ENCODE data around the gene STK40. TPM values are rescaled to one million over a fixed set of nuclear protein-coding genes. Genes with fewer than 3 reads are reported as not detected.

The STK40 gene
- total and polyA plus RNA-seq, 9 of the 15 experiments (the other 6 are each of a cell fraction or from before 2014, with no cell fraction given) = 0.69 to 94.3 (median 39.1) TPM

GRCh38 chr1:36393686-36394085 lies 8.0 kb upstream of the STK40 start:
- intact Hi-C loops (cut with micrococcal nuclease) (no loop called here), in situ Hi-C loops (cut with MboI) (no loop called here)
- peaks cover 51% of the 10 kb centered on the region for H3K36me3 ChIP-seq (ENCODE audit: control insufficient read depth, insufficient read depth, low read length)
- CTCF ChIA-PET (ENCODE audit: low intra/inter-chr PET ratio) = no interaction called here
- H3K4me1 ChIP-seq (replicated peaks in 1 of 2; ENCODE audit: control insufficient read depth in 2 of 2, insufficient read depth in 2 of 2, low read length in 2 of 2) = peaks cover 10 to 21% of the 10 kb centered on the region in 2 experiments
- DNase-seq (ENCODE audit: extremely low read depth in 1 of 4, low spot score in 3 of 4) (no peak), ATAC-seq (no peak), FAIRE-seq (no peak)
- no peaks in the 10 kb centered on the region for H3K9me1 ChIP-seq (ENCODE audit: control insufficient read depth, insufficient read depth, low read length)
- POLR2A ChIA-PET = interaction anchor here (10.6 kb wide), 1 partner anchor 8 kb away, joined by 315 read pairs; the partner anchor contains the start of gene STK40
- TF ChIP-seq POLR2G (IDR thresholded peaks at IDR 0.05; ENCODE audit: low read depth, low read length) = peak; percentile 25; the same call in 1 of the 2 replicates
- TF ChIP-seq FOXO4 (CRISPR knock-in tag; IDR thresholded peaks at IDR 0.05) = no peak
- TF ChIP-seq, protein P1, sequence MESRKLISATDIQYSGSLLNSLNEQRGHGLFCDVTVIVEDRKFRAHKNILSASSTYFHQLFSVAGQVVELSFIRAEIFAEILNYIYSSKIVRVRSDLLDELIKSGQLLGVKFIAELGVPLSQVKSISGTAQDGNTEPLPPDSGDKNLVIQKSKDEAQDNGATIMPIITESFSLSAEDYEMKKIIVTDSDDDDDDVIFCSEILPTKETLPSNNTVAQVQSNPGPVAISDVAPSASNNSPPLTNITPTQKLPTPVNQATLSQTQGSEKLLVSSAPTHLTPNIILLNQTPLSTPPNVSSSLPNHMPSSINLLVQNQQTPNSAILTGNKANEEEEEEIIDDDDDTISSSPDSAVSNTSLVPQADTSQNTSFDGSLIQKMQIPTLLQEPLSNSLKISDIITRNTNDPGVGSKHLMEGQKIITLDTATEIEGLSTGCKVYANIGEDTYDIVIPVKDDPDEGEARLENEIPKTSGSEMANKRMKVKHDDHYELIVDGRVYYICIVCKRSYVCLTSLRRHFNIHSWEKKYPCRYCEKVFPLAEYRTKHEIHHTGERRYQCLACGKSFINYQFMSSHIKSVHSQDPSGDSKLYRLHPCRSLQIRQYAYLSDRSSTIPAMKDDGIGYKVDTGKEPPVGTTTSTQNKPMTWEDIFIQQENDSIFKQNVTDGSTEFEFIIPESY (CRISPR knock-in tag; IDR thresholded peaks at IDR 0.05) = peak; percentile 63; the same call in 1 of the 2 replicates
- H3K4me2 ChIP-seq (ENCODE audit: insufficient read depth, low read length) = no peak overlapping the region
- over 99% methylated on average over 19 of the region's 19 CpGs for WGBS (ENCODE audit: insufficient coverage, low coverage, missing lambda C conversion rate)
- peaks cover 26% of the 10 kb centered on the region for H3K79me2 ChIP-seq (ENCODE audit: control insufficient read depth, insufficient read depth, low read length)
- H3K9ac ChIP-seq (ENCODE audit: insufficient read depth in 1 of 2, low read depth in 2 of 2, low read length in 2 of 2) = peak overlapping the region in 1 of 2 experiments; percentile 45; a peak in 2 of 4 replicates
- H3K9me3 ChIP-seq (replicated peaks; ENCODE audit: control insufficient read depth, insufficient read depth, low read depth, low read length) = no peaks in the 10 kb centered on the region
- H3K27me3 ChIP-seq (ENCODE audit: control insufficient read depth in 2 of 2, insufficient read depth in 2 of 2, low read length in 2 of 2) = no peaks in the 10 kb centered on the region
- no peak overlapping the region for H3K4me3 ChIP-seq
- BruUV-seq (replicated peaks) = no TSS peak
- no peaks in the 10 kb centered on the region for H4K20me1 ChIP-seq (replicated peaks; ENCODE audit: control insufficient read depth, insufficient read depth, low read length)
- H2AFZ ChIP-seq (ENCODE audit: low read depth, low read length) = no peak overlapping the region
- H3K27ac ChIP-seq (ENCODE audit: extremely low read depth, low read depth, low read length) = no peak overlapping the region
